ENCODE results near the gene BARD1. TPM values are rescaled to one million over a fixed set of nuclear protein-coding genes. Genes with fewer than 3 reads are reported as not detected.

Gene BARD1
- total and polyA plus RNA-seq, 4 donors, result 0.54 to 11.3 (median 3.0) TPM

- TF ChIP-seq HNF4G (IDR thresholded peaks at IDR 0.05) (no peak), CTCF (IDR thresholded peaks at IDR 0.05; ENCODE audit: low read depth, low read length, missing input control) (no peak), FOXA2 (IDR thresholded peaks at IDR 0.05) (no peak), MAX (IDR thresholded peaks at IDR 0.05) (no peak), FOXA1 (IDR thresholded peaks at IDR 0.05) (no peak), ATF3 (IDR thresholded peaks at IDR 0.05) (no peak), RAD21 (IDR thresholded peaks at IDR 0.05) (no peak), SP1 (IDR thresholded peaks at IDR 0.05) (no peak), GABPA (IDR thresholded peaks at IDR 0.05 in 1 of 2, conservative IDR thresholded peaks at IDR 0.05 in 1 of 2) (no peak), ZBTB33 (IDR thresholded peaks at IDR 0.05) (no peak), NR2F2 (IDR thresholded peaks at IDR 0.05) (no peak), TAF1 (conservative IDR thresholded peaks at IDR 0.05) (no peak), REST (IDR thresholded peaks at IDR 0.05) (no peak), RXRA (IDR thresholded peaks at IDR 0.05) (no peak), JUND (IDR thresholded peaks at IDR 0.05) (no peak), EGR1 (IDR thresholded peaks at IDR 0.05; ENCODE audit: low read depth in 2 of 2) (no peak)
- 87% methylated on average over 3 of the region's 3 CpGs for WGBS
- Histone ChIP-seq H3K4me1 (ENCODE audit: control insufficient read depth in 4 of 4, insufficient read depth in 4 of 4, low read length in 3 of 4) (no peaks in the 10 kb centered on the region), H3K9me3 (ENCODE audit: control insufficient read depth in 4 of 4, low read length in 3 of 4) (no peaks in the 10 kb centered on the region), H3K4me3 (ENCODE audit: low read depth in 1 of 3, low read length in 3 of 3) (no peak overlapping the region), H3K27me3 (ENCODE audit: control insufficient read depth in 4 of 4, insufficient read depth in 4 of 4, low read length in 3 of 4) (no peaks in the 10 kb centered on the region), H3K36me3 (ENCODE audit: control insufficient read depth in 4 of 4, insufficient read depth in 3 of 4, low read depth in 1 of 4, low read length in 3 of 4) (no peaks in the 10 kb centered on the region), H3K9ac (ENCODE audit: low read depth in 1 of 2, low read length in 2 of 2) (no peak overlapping the region), H3K27ac (ENCODE audit: low read depth in 1 of 2, low read length in 2 of 2) (no peak overlapping the region)
- DNase-seq (ENCODE audit: low spot score), result no peak
Measured at GRCh38 chr2:214800180-214800579, 9.3 kb downstream of the BARD1 start.

- Histone ChIP-seq H3K36me3 (ENCODE audit: control insufficient read depth in 4 of 4, insufficient read depth in 3 of 4, low read depth in 1 of 4, low read length in 3 of 4) (no peaks in the 10 kb centered on the region), H3K27me3 (ENCODE audit: control insufficient read depth in 4 of 4, insufficient read depth in 4 of 4, low read length in 3 of 4) (no peaks in the 10 kb centered on the region), H3K27ac (ENCODE audit: low read depth in 1 of 2, low read length in 2 of 2) (no peak overlapping the region), H3K9ac (ENCODE audit: low read depth in 1 of 2, low read length in 2 of 2) (no peak overlapping the region), H3K4me1 (ENCODE audit: control insufficient read depth in 4 of 4, insufficient read depth in 4 of 4, low read length in 3 of 4) (no peaks in the 10 kb centered on the region), H3K4me3 (ENCODE audit: low read depth in 1 of 3, low read length in 3 of 3) (no peak overlapping the region), H3K9me3 (ENCODE audit: control insufficient read depth in 4 of 4, low read length in 3 of 4) (no peaks in the 10 kb centered on the region)
- no peak for DNase-seq (ENCODE audit: low spot score)
- 97% methylated on average over 1 of the region's 1 CpG for WGBS
- TF ChIP-seq RAD21 (IDR thresholded peaks at IDR 0.05) (no peak), NR2F2 (IDR thresholded peaks at IDR 0.05) (no peak), HNF4A (conservative IDR thresholded peaks at IDR 0.05) (no peak), YY1 (IDR thresholded peaks at IDR 0.05) (no peak), SP1 (IDR thresholded peaks at IDR 0.05) (no peak), EGR1 (IDR thresholded peaks at IDR 0.05; ENCODE audit: low read depth in 2 of 2) (no peak), MAX (IDR thresholded peaks at IDR 0.05) (no peak), FOXA2 (IDR thresholded peaks at IDR 0.05) (no peak), ZBTB33 (IDR thresholded peaks at IDR 0.05) (no peak), FOXA1 (IDR thresholded peaks at IDR 0.05) (no peak), GABPA (IDR thresholded peaks at IDR 0.05 in 1 of 2, conservative IDR thresholded peaks at IDR 0.05 in 1 of 2) (no peak), ATF3 (IDR thresholded peaks at IDR 0.05) (no peak), CTCF (IDR thresholded peaks at IDR 0.05; ENCODE audit: low read depth, low read length, missing input control) (no peak), HNF4G (IDR thresholded peaks at IDR 0.05) (no peak), RXRA (IDR thresholded peaks at IDR 0.05) (no peak), TAF1 (conservative IDR thresholded peaks at IDR 0.05) (no peak), JUND (IDR thresholded peaks at IDR 0.05) (no peak)
Measured at GRCh38 chr2:214796911-214797310, 12.6 kb downstream of the BARD1 start.

Measured in liver (tissue), 9 donors.